RWPE2 (cell line): ENCODE data around the gene STX16.
"Not testable (repeated sequence)": the region's sequence is repeated elsewhere in the genome, so short reads cannot be mapped to it uniquely, and the experiment has no call there.

ENCODE experiments used
- ATAC-seq: fragments of 200-7000 bp; cut with Tn5 transposase; 3 replicates; pipeline ENCODE4 v1.9.1; 2021; ENCODE audit warnings: low read depth
- DNase-seq: peaks from one replicate; pipeline ENCODE4 v3.0.0-alpha.2; 2020; ENCODE audit warnings: low spot score
- H3K27ac ChIP-seq: fragments of 450-650 bp; 2 replicates; pipeline ENCODE4 v1.5.1; 2017; ENCODE audit warnings: mild to moderate bottlenecking; ENCODE audit not compliant: poor library complexity, severe bottlenecking
- H3K27me3 ChIP-seq: fragments of 250-450 bp; sonication (Bioruptor Pico); 2 replicates; pipeline ENCODE4 v1.5.1; 2021; ENCODE audit warnings: mild to moderate bottlenecking, moderate library complexity; ENCODE audit not compliant: insufficient read depth, poor library complexity, severe bottlenecking
- H3K36me3 ChIP-seq: fragments of 250-450 bp; sonication (Bioruptor Pico); 2 replicates; pipeline ENCODE4 v1.5.1; 2020; ENCODE audit warnings: low read depth, mild to moderate bottlenecking, moderate library complexity
- H3K4me1 ChIP-seq: fragments of 250-450 bp; sonication (Bioruptor Pico); 2 replicates; pipeline ENCODE4 v1.5.1; 2021; ENCODE audit warnings: mild to moderate bottlenecking, moderate library complexity; ENCODE audit not compliant: insufficient read depth, poor library complexity, severe bottlenecking
- H3K4me3 ChIP-seq: fragments of 250-450 bp; sonication (Bioruptor Pico); 2 replicates; pipeline ENCODE4 v1.5.1; 2021; ENCODE audit warnings: mild to moderate bottlenecking, moderate library complexity; ENCODE audit not compliant: severe bottlenecking
- H3K9me3 ChIP-seq: fragments of 250-450 bp; sonication (Bioruptor Pico); 2 replicates; pipeline ENCODE4 v1.5.1; 2021; ENCODE audit warnings: mild to moderate bottlenecking, moderate library complexity; ENCODE audit not compliant: severe bottlenecking
- CTCF ChIP-seq: fragments of 450-650 bp; IDR thresholded peaks from one replicate; pipeline ENCODE4 v1.5.1; 2017; ENCODE audit warnings: mild to moderate bottlenecking, moderate library complexity; ENCODE audit not compliant: poor library complexity, severe bottlenecking

Gene STX16

GRCh38 chr20:58639182-58640146, 11.6 kb upstream of the STX16 start:
- no peaks in the 10 kb centered on the region for H3K36me3 ChIP-seq
- DNase-seq (peak; percentile 75), ATAC-seq (no peak)
- TF ChIP-seq CTCF = no peak
- H3K4me1 ChIP-seq = no peaks in the 10 kb centered on the region
- H3K9me3 ChIP-seq = no peaks in the 10 kb centered on the region
- H3K27me3 ChIP-seq = no peaks in the 10 kb centered on the region
- no peak overlapping the region for H3K4me3 ChIP-seq
- no peak overlapping the region for H3K27ac ChIP-seq

- H3K27ac ChIP-seq = no peak overlapping the region
- DNase-seq = peak; percentile 73
- no peaks in the 10 kb centered on the region for H3K27me3 ChIP-seq
- no peaks in the 10 kb centered on the region for H3K36me3 ChIP-seq
- H3K4me1 ChIP-seq = peaks cover 6% of the 10 kb centered on the region
- TF ChIP-seq CTCF = no peak
- peak; percentile 16; the same call in 1 of the 3 replicates for ATAC-seq
- no peaks in the 10 kb centered on the region for H3K9me3 ChIP-seq
- no peak overlapping the region for H3K4me3 ChIP-seq
Observed at GRCh38 chr20:58640446-58640845, 10.6 kb upstream of the STX16 start.

DNA sequence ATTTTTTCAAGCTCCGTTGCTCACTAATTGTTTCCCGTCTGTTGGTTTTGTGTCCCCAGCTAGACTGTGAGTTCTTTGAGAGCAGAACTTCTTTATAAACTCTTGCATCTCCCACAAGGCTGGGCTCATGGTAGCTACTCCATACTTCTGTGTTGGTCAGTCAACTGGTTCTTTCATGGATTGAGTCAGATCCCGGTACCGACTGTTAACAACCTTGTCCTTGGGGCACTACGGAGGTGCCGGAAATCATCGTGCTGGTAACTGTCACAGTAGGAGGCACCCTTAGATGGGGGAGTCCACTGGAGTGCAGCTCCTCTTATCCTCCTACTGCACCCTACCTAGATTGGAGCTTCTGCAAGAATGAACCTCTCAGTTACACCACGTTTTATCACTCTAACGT, 8.6 kb upstream of the STX16 start:
- H3K4me1 ChIP-seq = peaks cover 15% of the 10 kb centered on the region

DNA sequence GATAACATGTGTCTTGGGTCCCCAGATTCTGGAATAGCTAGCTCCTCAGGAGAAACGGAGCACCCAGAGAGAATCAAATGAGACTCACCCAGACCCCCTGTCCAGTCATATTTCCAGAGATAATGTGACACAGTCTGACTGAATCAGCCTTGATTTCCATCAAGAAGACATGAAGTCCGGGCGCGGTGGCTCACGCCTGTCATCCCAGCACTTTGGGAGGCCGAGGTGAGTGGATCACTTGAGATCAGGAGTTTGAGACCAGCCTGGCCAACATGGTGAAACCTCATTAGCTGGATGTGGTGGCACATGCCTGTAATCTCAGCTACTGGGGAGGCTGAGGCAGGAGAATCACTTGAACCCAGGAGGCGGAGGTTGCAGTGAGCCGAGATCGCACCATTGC, 8.2 kb upstream of the STX16 start:
- H3K4me3 ChIP-seq, H3K36me3 ChIP-seq, H3K27me3 ChIP-seq, H3K27ac ChIP-seq, ATAC-seq, H3K9me3 ChIP-seq: not testable (repeated sequence)
- DNase-seq = peak; percentile 67
- peaks cover 17% of the 10 kb centered on the region for H3K4me1 ChIP-seq

More for the DNA sequence above, 8.6 kb upstream of the STX16 start:
- Histone ChIP-seq H3K27ac (no peak overlapping the region), H3K9me3 (no peaks in the 10 kb centered on the region), H3K27me3 (no peaks in the 10 kb centered on the region), H3K4me3 (no peak overlapping the region), H3K36me3 (no peaks in the 10 kb centered on the region)
- no peak for TF ChIP-seq CTCF
- ATAC-seq (no peak), DNase-seq (peak; percentile 60)

- TF ChIP-seq CTCF = no peak
- DNase-seq (peak; percentile 80), ATAC-seq (peak; percentile 91)
- H3K4me3 ChIP-seq = no peak overlapping the region
- no peaks in the 10 kb centered on the region for H3K27me3 ChIP-seq
- no peaks in the 10 kb centered on the region for H3K9me3 ChIP-seq
- peaks cover 17% of the 10 kb centered on the region for H3K4me1 ChIP-seq
- H3K27ac ChIP-seq = peak overlapping the region; percentile 63
- H3K36me3 ChIP-seq = no peaks in the 10 kb centered on the region
Observed at GRCh38 chr20:58645412-58645968, 5.6 kb upstream of the STX16 start.
